Body of pancreas (tissue), 4 donors: Measurements from ENCODE around the gene CCDC201. TPM values are rescaled to one million over a fixed set of nuclear protein-coding genes. Genes with fewer than 3 reads are reported as not detected.

Source experiments
- ATAC-seq: fragments of 150-250 bp; one replicate; pipeline ENCODE4 v1.9.1; 2016
- DNase-seq, 4 donors: peaks; one replicate each; pipeline ENCODE4 v3.0.0-alpha.2; 2019
- H3K27ac ChIP-seq, 4 donors: fragments of 200-600 bp; sonication (generic); 1 replicate in 3 of 4; 2 replicates in 1 of 4; pipeline versions ENCODE4 v1.5.1 to v1.6.1; 2016 to 2019; ENCODE audit warnings: mild to moderate bottlenecking in 1 of 4, mixed read lengths in 1 of 4, moderate library complexity in 1 of 4
- H3K27me3 ChIP-seq, 2 donors: fragments of 200-600 bp; sonication (generic); one replicate each; pipeline ENCODE4 v1.6.0; 2016; ENCODE audit warnings: mild to moderate bottlenecking in 1 of 2
- H3K36me3 ChIP-seq, 2 donors: fragments of 200-600 bp; sonication (generic); replicated peaks in 1 of 2; 2 replicates each; pipeline ENCODE4 v1.5.1; 2016; ENCODE audit warnings: low read depth in 2 of 2; ENCODE audit not compliant: insufficient read depth in 1 of 2
- H3K4me1 ChIP-seq: fragments of 200-600 bp; sonication (generic); one replicate; pipeline ENCODE4 v1.6.0; 2016
- H3K4me3 ChIP-seq, 2 donors: fragments of 200-600 bp; sonication (generic); 1 replicate in 1 of 2; 2 replicates in 1 of 2; pipeline ENCODE4 v1.5.1; 2016 to 2019
- H3K9me3 ChIP-seq, 3 donors: fragments of 200-600 bp; sonication (generic); 1 replicate in 2 of 3; 2 replicates in 1 of 3; pipeline ENCODE4 v1.5.1; 2016
- POLR2A ChIP-seq, 3 donors: fragments of 450-650 bp; IDR thresholded peaks; one replicate each; pipeline ENCODE4 v1.6.1; 2016; ENCODE audit warnings: antibody characterized with exemption in 3 of 3, mild to moderate bottlenecking in 2 of 3
- WGBS, 2 donors: methylation state at CpG; one replicate each; pipeline ENCODE4 v1.1.5; 2017; 5-methylcytosine and 5-hydroxymethylcytosine counted together
- intact Hi-C: fragments of 100-400 bp; cut with DNase I; formaldehyde crosslinking; loops from one replicate; pipeline ENCODE4 v1.15.1; 2023
- total RNA-seq, 2 donors: library from RNA; depleted of rRNA; stranded (reverse); fragments of >200 nt; gene quantifications; one replicate each; pipeline ENCODE4 v1.1.0, GENCODE V29; 2016
- TF ChIP-seq, protein P1 (sequence below), 7 experiments: fragments of 450-650 bp in 4 of 7; fragments of 200-600 bp in 3 of 7; sonication (generic) in 3 of 7; IDR thresholded peaks; one replicate each; pipeline ENCODE4 v1.5.1; 2016 to 2019; ENCODE audit warnings: antibody characterized with exemption in 7 of 7

CCDC201 gene
- total RNA-seq, 2 donors from 2014 or later = not detected

DNA sequence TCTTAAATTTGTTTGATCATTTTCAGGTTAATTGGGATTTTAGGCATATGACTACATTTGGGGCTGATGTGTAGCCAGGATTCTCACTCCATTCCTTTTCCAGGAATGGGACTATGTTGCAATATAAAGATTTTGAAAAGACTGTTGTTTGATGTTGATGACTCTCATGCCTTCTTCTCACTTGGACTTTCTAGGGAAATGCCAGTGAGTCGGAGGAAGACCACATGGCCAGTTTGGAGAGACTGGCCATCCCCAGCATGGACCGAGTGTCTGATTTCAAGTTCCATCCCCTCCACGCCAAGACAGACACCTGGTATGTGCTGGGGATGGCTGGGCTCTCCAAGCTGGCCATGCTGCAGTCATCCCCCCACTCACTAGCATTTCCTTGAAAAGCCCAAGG is 42.7 kb upstream of the CCDC201 start:
- no peak overlapping the region for H3K4me3 ChIP-seq
- H3K4me1 ChIP-seq = peaks cover 11% of the 10 kb centered on the region
- intact Hi-C loops = loop anchor here (5.0 kb wide), 2 partner anchors 437 to 1172 kb away; no protein-coding TSS in a partner anchor
- no peak overlapping the region for H3K27ac ChIP-seq
- peaks cover 0 to 5% of the 10 kb centered on the region in 2 donors for H3K27me3 ChIP-seq
- H3K36me3 ChIP-seq = no peaks in the 10 kb centered on the region
- 74 to 86% methylated on average over 3 of the region's 3 CpGs for WGBS, 2 donors
- no peak for ATAC-seq
- no peak for DNase-seq
- TF ChIP-seq, protein P1, sequence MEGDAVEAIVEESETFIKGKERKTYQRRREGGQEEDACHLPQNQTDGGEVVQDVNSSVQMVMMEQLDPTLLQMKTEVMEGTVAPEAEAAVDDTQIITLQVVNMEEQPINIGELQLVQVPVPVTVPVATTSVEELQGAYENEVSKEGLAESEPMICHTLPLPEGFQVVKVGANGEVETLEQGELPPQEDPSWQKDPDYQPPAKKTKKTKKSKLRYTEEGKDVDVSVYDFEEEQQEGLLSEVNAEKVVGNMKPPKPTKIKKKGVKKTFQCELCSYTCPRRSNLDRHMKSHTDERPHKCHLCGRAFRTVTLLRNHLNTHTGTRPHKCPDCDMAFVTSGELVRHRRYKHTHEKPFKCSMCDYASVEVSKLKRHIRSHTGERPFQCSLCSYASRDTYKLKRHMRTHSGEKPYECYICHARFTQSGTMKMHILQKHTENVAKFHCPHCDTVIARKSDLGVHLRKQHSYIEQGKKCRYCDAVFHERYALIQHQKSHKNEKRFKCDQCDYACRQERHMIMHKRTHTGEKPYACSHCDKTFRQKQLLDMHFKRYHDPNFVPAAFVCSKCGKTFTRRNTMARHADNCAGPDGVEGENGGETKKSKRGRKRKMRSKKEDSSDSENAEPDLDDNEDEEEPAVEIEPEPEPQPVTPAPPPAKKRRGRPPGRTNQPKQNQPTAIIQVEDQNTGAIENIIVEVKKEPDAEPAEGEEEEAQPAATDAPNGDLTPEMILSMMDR (IDR thresholded peaks at IDR 0.05) = no peak
- TF ChIP-seq POLR2A (IDR thresholded peaks at IDR 0.05) = no peak
- no peaks in the 10 kb centered on the region for H3K9me3 ChIP-seq

GRCh38 chr7:45914911-45915310 is 42.0 kb upstream of the CCDC201 start:
- H3K27me3 ChIP-seq = peaks cover 0 to 5% of the 10 kb centered on the region in 2 donors
- TF ChIP-seq, protein P1 (IDR thresholded peaks at IDR 0.05) = no peak
- no peak for TF ChIP-seq POLR2A (IDR thresholded peaks at IDR 0.05)
- ATAC-seq (no peak), DNase-seq (no peak)
- no peaks in the 10 kb centered on the region for H3K36me3 ChIP-seq
- H3K4me1 ChIP-seq = peaks cover 4% of the 10 kb centered on the region
- WGBS, 2 donors = 83 to 90% methylated on average over 9 to 12 of the region's 12 CpGs
- H3K4me3 ChIP-seq = no peak overlapping the region
- no peaks in the 10 kb centered on the region for H3K9me3 ChIP-seq
- intact Hi-C loops = loop anchor here (5.0 kb wide), 3 partner anchors 437 to 1262 kb away; no protein-coding TSS in a partner anchor
- no peak overlapping the region for H3K27ac ChIP-seq

- DNase-seq (no peak), ATAC-seq (no peak)
- Histone ChIP-seq H3K36me3 (no peaks in the 10 kb centered on the region), H3K9me3 (no peaks in the 10 kb centered on the region), H3K4me3 (no peak overlapping the region), H3K27me3 (no peaks in the 10 kb centered on the region), H3K4me1 (peaks cover 4% of the 10 kb centered on the region), H3K27ac (no peak overlapping the region)
- TF ChIP-seq, protein P1 (IDR thresholded peaks at IDR 0.05) = no peak
- no peak for TF ChIP-seq POLR2A (IDR thresholded peaks at IDR 0.05)
- 74 to 76% methylated on average over 7 of the region's 7 CpGs for WGBS, 2 donors
- intact Hi-C loops = loop anchor here (5.0 kb wide), 1 partner anchor 1264 kb away; no protein-coding TSS in a partner anchor
Observed at GRCh38 chr7:45912972-45913371, 40.1 kb upstream of the CCDC201 start.

GRCh38 chr7:45911311-45911710 is 38.4 kb upstream of the CCDC201 start:
- no peaks in the 10 kb centered on the region for H3K36me3 ChIP-seq
- intact Hi-C loops = loop anchor here (5.0 kb wide), 1 partner anchor 1266 kb away; no protein-coding TSS in a partner anchor
- H3K4me1 ChIP-seq = no peaks in the 10 kb centered on the region
- DNase-seq (no peak), ATAC-seq (no peak)
- WGBS, 2 donors = 78 to 89% methylated on average over 9 of the region's 9 CpGs
- H3K4me3 ChIP-seq = no peak overlapping the region
- no peak overlapping the region for H3K27ac ChIP-seq
- H3K9me3 ChIP-seq = no peaks in the 10 kb centered on the region
- no peak for TF ChIP-seq POLR2A (IDR thresholded peaks at IDR 0.05)
- TF ChIP-seq, protein P1 (IDR thresholded peaks at IDR 0.05) = no peak
- H3K27me3 ChIP-seq = no peaks in the 10 kb centered on the region

GRCh38 chr7:45910855-45911254 is 38.0 kb upstream of the CCDC201 start:
- DNase-seq = no peak
- Histone ChIP-seq H3K4me3 (no peak overlapping the region), H3K27ac (no peak overlapping the region), H3K27me3 (no peaks in the 10 kb centered on the region), H3K4me1 (no peaks in the 10 kb centered on the region), H3K9me3 (no peaks in the 10 kb centered on the region), H3K36me3 (no peaks in the 10 kb centered on the region)
- TF ChIP-seq, protein P1 (IDR thresholded peaks at IDR 0.05) = no peak
- no peak for TF ChIP-seq POLR2A (IDR thresholded peaks at IDR 0.05)
- intact Hi-C loops = loop anchor here (5.0 kb wide), 1 partner anchor 1266 kb away; no protein-coding TSS in a partner anchor
- 78 to 87% methylated on average over 3 of the region's 3 CpGs for WGBS, 2 donors
- no peak for ATAC-seq
